ENCODE results near the gene DIAPH3.
A peak's percentile ranks its signal among the peaks of the same experiment; 100 is the strongest.

Gene DIAPH3

GRCh38 chr13:59879281-59879680 is 284.4 kb downstream of the DIAPH3 start:
- no peak for DNase-seq (ENCODE audit: extremely low read depth, low read depth)
- no peak for TF ChIP-seq CTCF (IDR thresholded peaks at IDR 0.05; ENCODE audit: low read depth, low read length)

DNA sequence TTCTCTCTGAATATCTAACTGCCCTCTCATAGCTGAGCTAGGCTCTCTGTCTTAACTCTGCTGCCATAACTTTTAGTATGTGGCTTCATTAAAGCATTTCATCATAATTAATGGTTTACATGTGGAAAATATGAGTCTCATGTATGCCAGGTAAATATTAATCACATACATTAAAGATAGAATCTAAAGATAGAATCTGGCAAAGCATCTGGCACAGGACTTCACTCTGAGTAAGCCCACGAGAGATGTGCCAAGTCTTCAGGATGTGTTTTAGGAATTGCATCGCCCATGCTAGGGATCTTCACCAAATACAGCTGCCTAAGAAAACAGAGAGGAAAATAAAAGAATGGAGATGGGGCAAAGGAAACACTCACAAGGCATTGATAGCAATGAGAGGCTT is 285.8 kb downstream of the DIAPH3 start:
- DNase-seq (ENCODE audit: extremely low read depth, low read depth): peak; percentile 20
- TF ChIP-seq CTCF (IDR thresholded peaks at IDR 0.05; ENCODE audit: low read depth, low read length): no peak

DNA sequence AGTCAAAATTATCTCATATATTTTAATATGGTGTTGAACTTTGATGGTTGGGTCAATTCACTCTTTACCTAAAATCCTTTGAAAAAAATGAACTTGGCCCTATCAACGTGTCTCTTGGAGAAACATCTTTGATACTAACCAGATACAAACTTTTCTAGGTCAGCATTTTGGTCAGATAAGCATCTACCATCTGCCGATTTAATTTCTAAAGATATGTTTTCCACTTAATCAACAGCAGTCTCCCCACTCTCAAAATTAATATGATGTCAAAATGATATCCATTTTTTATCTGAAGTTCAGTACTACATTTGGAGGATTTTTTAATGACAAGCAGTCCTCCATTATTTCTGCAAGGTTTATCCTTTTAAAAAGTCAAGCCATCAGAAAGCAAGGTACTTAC is 288.8 kb downstream of the DIAPH3 start:
- TF ChIP-seq CTCF (IDR thresholded peaks at IDR 0.05; ENCODE audit: low read depth, low read length): no peak
- no peak for DNase-seq (ENCODE audit: extremely low read depth, low read depth)

GRCh38 chr13:59873856-59874255 is 289.9 kb downstream of the DIAPH3 start:
- no peak for DNase-seq (ENCODE audit: extremely low read depth, low read depth)
- no peak for TF ChIP-seq CTCF (IDR thresholded peaks at IDR 0.05; ENCODE audit: low read depth, low read length)

DNA sequence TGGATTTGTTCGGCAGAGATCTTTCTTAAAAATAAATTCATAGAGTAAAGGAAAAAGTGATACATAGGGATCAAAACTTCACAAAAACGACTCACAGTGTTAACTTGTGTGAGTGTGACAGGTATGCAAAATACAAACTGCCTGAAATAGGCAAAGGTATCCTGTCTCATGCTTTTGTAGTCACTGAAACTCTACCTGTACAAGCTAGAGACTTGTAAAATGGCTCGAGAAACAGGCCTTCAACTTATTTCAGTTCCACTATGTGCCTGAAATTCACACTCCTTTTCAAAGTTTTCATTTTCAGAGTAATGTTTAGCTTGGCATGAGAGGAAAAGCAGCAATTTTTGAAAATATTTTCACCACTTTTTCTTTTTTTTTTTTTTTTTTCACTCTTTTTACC is 290.4 kb downstream of the DIAPH3 start:
- no peak for TF ChIP-seq CTCF (IDR thresholded peaks at IDR 0.05; ENCODE audit: low read depth, low read length)

DNA sequence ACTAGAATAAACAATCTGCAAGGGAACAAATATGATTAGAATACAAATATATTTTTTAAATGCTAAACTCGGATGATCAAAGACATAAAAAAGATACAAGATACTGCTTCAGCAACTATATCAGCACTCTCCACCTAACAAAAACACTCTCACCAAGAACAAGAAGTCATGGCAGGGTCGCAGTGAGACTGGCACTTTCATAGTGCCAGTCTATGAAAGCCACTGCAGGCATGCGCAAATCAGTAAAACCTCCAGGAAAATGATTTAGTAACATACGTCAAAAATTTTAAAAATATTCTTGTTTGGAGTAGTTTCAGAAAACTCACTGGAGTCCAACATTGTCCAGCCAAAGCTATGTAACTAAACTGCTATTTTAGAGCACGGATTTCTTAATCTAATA is 295.9 kb downstream of the DIAPH3 start:
- no peak for TF ChIP-seq CTCF (IDR thresholded peaks at IDR 0.05; ENCODE audit: low read depth, low read length)
- no peak for DNase-seq (ENCODE audit: extremely low read depth, low read depth)

More for the DNA sequence above, 290.4 kb downstream of the DIAPH3 start:
- no peak for DNase-seq (ENCODE audit: extremely low read depth, low read depth)

GRCh38 chr13:59865398-59865797 is 298.3 kb downstream of the DIAPH3 start:
- TF ChIP-seq CTCF (IDR thresholded peaks at IDR 0.05; ENCODE audit: low read depth, low read length): no peak
- no peak for DNase-seq (ENCODE audit: extremely low read depth, low read depth)

Data from AG09319 (cell line).